Measurements from ENCODE around the gene QRICH2. TPM values are rescaled to one million over a fixed set of nuclear protein-coding genes. Genes with fewer than 3 reads are reported as not detected.

QRICH2 gene
- total RNA-seq, 4 donors from 2014 or later: 1.2 to 10.7 (median 3.1) TPM

GRCh38 chr17:76276461-76277299, 31.4 kb downstream of the QRICH2 start:
- no peak overlapping the region for H3K4me3 ChIP-seq
- peaks cover 2 to 19% (median 11%) of the 10 kb centered on the region in 4 donors for H3K4me1 ChIP-seq
- H3K9me3 ChIP-seq: no peaks in the 10 kb centered on the region
- H3K27ac ChIP-seq: no peak overlapping the region
- no peaks in the 10 kb centered on the region for H3K36me3 ChIP-seq
- H3K27me3 ChIP-seq: no peaks in the 10 kb centered on the region
- DNase-seq: no peak
- TF ChIP-seq POLR2A (IDR thresholded peaks at IDR 0.05) (no peak), CTCF (IDR thresholded peaks at IDR 0.05) (no peak)

GRCh38 chr17:76276069-76276431, 32.0 kb downstream of the QRICH2 start:
- Histone ChIP-seq H3K36me3 (no peaks in the 10 kb centered on the region), H3K4me3 (no peak overlapping the region), H3K27me3 (no peaks in the 10 kb centered on the region), H3K4me1 (peaks cover 4 to 25% (median 17%) of the 10 kb centered on the region in 4 donors), H3K9me3 (no peaks in the 10 kb centered on the region), H3K27ac (no peak overlapping the region)
- TF ChIP-seq CTCF (IDR thresholded peaks at IDR 0.05): no peak
- no peak for TF ChIP-seq POLR2A (IDR thresholded peaks at IDR 0.05)
- peak in 1 of 3 donors; percentile 35 for DNase-seq

- Histone ChIP-seq H3K9me3 (no peaks in the 10 kb centered on the region), H3K27ac (no peak overlapping the region), H3K27me3 (no peaks in the 10 kb centered on the region), H3K4me1 (peaks cover 4 to 29% (median 22%) of the 10 kb centered on the region in 4 donors), H3K36me3 (peaks cover 0 to 4% (median 0%) of the 10 kb centered on the region in 3 donors), H3K4me3 (no peak overlapping the region)
- no peak for TF ChIP-seq POLR2A (IDR thresholded peaks at IDR 0.05)
- no peak for TF ChIP-seq CTCF (IDR thresholded peaks at IDR 0.05)
- DNase-seq: no peak
Observed at GRCh38 chr17:76275382-76276068, 32.6 kb downstream of the QRICH2 start.

GRCh38 chr17:76274112-76274956, 33.7 kb downstream of the QRICH2 start:
- Histone ChIP-seq H3K9me3 (no peaks in the 10 kb centered on the region), H3K36me3 (peaks cover 0 to 16% (median 0%) of the 10 kb centered on the region in 3 donors), H3K4me3 (no peak overlapping the region), H3K27ac (peak overlapping the region in 2 of 4 donors; percentile 12 to 53), H3K4me1 (peaks cover 4 to 41% (median 32%) of the 10 kb centered on the region in 4 donors), H3K27me3 (no peaks in the 10 kb centered on the region)
- no peak for DNase-seq
- TF ChIP-seq POLR2A (IDR thresholded peaks at IDR 0.05) (no peak), CTCF (IDR thresholded peaks at IDR 0.05) (no peak)

- H3K9me3 ChIP-seq: no peaks in the 10 kb centered on the region
- no peak overlapping the region for H3K4me3 ChIP-seq
- no peak for DNase-seq
- peaks cover 0 to 21% (median 0%) of the 10 kb centered on the region in 3 donors for H3K36me3 ChIP-seq
- TF ChIP-seq CTCF (IDR thresholded peaks at IDR 0.05) (no peak), POLR2A (IDR thresholded peaks at IDR 0.05) (no peak)
- peaks cover 4 to 48% (median 39%) of the 10 kb centered on the region in 4 donors for H3K4me1 ChIP-seq
- H3K27ac ChIP-seq: peak overlapping the region in 3 of 4 donors; percentile 12 to 98 (median 77)
- H3K27me3 ChIP-seq: no peaks in the 10 kb centered on the region
Observed at GRCh38 chr17:76273445-76274111, 34.5 kb downstream of the QRICH2 start.

Measured in Peyer's patch (tissue), 4 donors.